Ectodermal cell (in vitro differentiated cells): Measurements from ENCODE around the gene P2RX1.

Source experiments
- H3K27ac ChIP-seq: 2 replicates; pipeline ENCODE4 v1.7.0; 2013; ENCODE audit warnings: mild to moderate bottlenecking, low read depth, low read length; ENCODE audit not compliant: insufficient read depth, poor library complexity, severe bottlenecking
- H3K27me3 ChIP-seq: 2 replicates; pipeline ENCODE4 v1.7.0; 2013; ENCODE audit warnings: mild to moderate bottlenecking, low read length; ENCODE audit not compliant: insufficient read depth, control insufficient read depth, poor library complexity, severe bottlenecking
- H3K36me3 ChIP-seq: one replicate; pipeline ENCODE4 v1.7.0; 2013; ENCODE audit warnings: low read length; ENCODE audit not compliant: control insufficient read depth, insufficient read depth
- H3K4me1 ChIP-seq: one replicate; pipeline ENCODE4 v1.7.0; 2013; ENCODE audit warnings: low read length; ENCODE audit not compliant: control insufficient read depth, insufficient read depth
- H3K4me3 ChIP-seq: 2 replicates; pipeline ENCODE4 v1.7.0; 2013; ENCODE audit warnings: low read depth, low read length, control low read depth; ENCODE audit not compliant: insufficient read depth
- H3K9me3 ChIP-seq: 2 replicates; pipeline ENCODE4 v1.7.0; 2013; ENCODE audit warnings: mild to moderate bottlenecking, low read length, moderate library complexity; ENCODE audit not compliant: control insufficient read depth
- WGBS, 2 experiments: methylation state at CpG; one replicate each; pipeline ENCODE4 v1.1.7; 2013; ENCODE audit warnings: missing lambda C conversion rate in 2 of 2; 5-methylcytosine and 5-hydroxymethylcytosine counted together

Gene P2RX1

DNA sequence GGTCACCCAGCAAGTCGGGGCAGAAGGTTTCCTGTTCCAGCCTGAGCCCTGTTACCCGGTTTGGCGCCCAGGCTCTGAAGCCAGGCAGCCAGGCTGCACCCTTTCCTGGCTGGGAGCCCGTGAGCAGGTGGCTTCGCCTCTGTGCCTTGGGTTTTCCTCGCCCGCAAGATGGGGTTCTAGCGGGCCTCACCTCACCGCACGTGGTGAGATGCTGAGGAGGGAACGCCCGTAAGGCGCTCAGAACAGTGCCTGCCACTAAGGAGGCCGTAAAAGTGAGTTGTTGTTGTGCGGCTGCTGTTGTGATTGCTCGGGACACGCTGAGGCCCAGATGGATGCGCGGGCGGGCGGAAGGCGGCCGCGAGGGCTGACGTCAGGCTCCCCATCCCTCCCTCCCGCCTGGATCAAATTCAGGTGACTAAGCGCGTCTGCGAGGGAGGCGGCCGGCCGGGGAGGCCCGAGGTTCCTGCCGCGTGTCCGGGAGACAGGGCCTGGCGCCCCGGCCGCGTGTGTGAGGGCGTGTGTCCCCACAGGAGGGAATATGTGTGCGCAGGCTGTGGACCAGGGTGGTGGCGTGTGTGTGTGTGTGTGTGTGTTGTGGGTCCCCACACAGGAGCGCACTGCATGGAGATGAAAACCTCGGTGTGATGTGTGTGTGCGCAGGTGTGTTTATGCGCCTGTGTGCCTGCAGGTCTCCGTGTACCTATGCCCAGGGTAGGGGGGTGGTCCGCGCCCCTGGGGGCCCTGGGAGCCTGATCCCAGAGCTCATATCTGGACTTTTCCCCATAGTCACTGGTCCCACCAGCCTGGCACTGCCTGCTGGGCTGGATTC, 27.7 kb downstream of the P2RX1 start:
- no peaks in the 10 kb centered on the region for H3K9me3 ChIP-seq

DNA sequence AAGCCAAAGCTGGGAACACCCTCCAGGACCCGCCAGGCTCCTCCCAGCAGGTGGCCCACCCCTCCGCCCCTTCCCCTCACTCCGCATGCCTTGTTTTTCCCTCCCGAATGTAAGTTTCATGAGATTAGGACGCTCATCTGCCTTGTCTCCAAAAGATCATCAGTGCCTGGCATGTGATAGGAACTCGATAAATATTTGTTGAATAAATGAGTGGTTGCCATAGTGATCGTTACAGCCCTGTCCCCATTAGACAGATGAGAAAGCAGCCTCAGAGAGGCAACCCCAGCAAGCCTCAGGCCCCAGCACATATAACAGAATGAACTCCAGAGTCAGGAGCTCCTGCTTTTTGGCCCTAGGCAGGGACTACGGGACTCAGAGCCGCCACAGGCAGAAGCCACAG, 28.5 kb downstream of the P2RX1 start:
- 82 to 83% methylated on average over 9 of the region's 9 CpGs for WGBS, 2 experiments
- H3K27me3 ChIP-seq: peaks cover 14% of the 10 kb centered on the region
- no peaks in the 10 kb centered on the region for H3K36me3 ChIP-seq
- no peak overlapping the region for H3K27ac ChIP-seq
- H3K9me3 ChIP-seq: no peaks in the 10 kb centered on the region
- H3K4me1 ChIP-seq: peaks cover 5% of the 10 kb centered on the region
- no peak overlapping the region for H3K4me3 ChIP-seq

More for the DNA sequence above, 27.7 kb downstream of the P2RX1 start:
- no peak overlapping the region for H3K4me3 ChIP-seq
- H3K27me3 ChIP-seq: peaks cover 14% of the 10 kb centered on the region
- 62 to 64% methylated on average over 50 of the region's 50 CpGs for WGBS, 2 experiments
- H3K36me3 ChIP-seq: no peaks in the 10 kb centered on the region
- peaks cover 5% of the 10 kb centered on the region for H3K4me1 ChIP-seq
- H3K27ac ChIP-seq: no peak overlapping the region

DNA sequence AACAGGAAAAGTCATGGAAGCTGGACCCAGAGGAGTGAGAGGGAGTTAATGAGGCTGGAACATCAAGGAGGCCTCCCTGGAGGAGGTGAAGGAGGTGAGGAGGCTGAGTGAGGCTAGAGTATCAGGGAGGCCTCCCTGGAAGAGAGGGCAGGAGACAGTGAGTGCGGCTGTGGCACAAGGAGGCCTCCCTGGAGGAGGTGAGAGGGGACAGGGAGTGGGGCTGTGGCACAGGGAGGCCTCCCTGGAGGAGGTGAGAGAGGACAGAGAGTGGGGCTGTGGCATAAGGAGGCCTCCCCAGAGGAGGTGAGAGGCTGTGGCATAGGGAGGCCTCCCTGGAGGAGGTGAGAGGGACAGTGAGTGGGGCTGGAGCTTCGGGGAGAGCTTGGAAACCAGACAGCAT, 28.9 kb downstream of the P2RX1 start:
- Histone ChIP-seq H3K4me3 (no peak overlapping the region), H3K9me3 (no peaks in the 10 kb centered on the region), H3K4me1 (peaks cover 5% of the 10 kb centered on the region), H3K36me3 (no peaks in the 10 kb centered on the region), H3K27me3 (peaks cover 11% of the 10 kb centered on the region), H3K27ac (no peak overlapping the region)
- WGBS, 2 experiments: 84 to 87% methylated on average over 2 of the region's 2 CpGs

DNA sequence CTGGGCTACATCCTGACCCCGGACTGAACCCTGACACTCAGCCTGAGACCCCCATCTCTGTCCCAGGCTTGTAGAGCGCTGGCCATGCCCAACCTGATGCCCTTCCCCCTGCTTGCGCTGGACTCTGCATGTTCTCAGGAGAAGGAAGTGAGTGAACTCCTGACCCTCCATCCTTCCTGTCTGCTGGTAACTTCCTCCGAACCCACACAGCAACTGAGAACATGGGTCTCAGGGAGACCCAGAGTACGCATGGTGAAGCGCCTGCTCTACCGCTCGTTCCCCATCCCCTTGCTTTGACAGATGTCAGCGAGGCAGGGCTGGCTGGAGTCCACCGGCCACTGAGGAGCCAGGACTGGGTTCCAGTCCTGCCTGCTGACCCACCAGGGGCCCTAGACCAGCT, 29.5 kb downstream of the P2RX1 start:
- no peak overlapping the region for H3K4me3 ChIP-seq
- H3K27me3 ChIP-seq: peaks cover 4% of the 10 kb centered on the region
- WGBS, 2 experiments: 93 to 94% methylated on average over 10 of the region's 10 CpGs

DNA sequence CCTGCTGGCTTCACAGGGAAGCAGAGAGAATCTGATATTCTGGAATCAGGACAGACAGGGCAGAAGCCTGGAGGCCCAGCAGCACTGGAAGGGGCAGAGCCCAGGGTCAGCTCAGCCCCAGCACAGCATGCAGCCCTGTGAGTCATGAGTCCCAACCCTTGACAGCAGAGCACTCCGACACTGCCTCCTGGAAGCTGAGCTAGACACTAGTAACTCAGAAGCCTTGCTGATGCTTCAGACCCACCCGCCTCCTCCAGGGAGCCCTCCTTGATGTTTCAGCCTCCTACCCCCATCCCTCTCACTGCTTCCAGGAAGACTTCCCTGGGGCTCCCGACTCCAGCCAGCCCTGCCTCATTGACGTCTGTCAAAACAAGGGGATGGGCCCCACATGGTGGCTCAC, 30.3 kb downstream of the P2RX1 start:
- no peak overlapping the region for H3K27ac ChIP-seq

More for the DNA sequence above, 29.5 kb downstream of the P2RX1 start:
- H3K9me3 ChIP-seq: no peaks in the 10 kb centered on the region
- no peak overlapping the region for H3K27ac ChIP-seq
- no peaks in the 10 kb centered on the region for H3K36me3 ChIP-seq
- H3K4me1 ChIP-seq: peaks cover 3% of the 10 kb centered on the region

DNA sequence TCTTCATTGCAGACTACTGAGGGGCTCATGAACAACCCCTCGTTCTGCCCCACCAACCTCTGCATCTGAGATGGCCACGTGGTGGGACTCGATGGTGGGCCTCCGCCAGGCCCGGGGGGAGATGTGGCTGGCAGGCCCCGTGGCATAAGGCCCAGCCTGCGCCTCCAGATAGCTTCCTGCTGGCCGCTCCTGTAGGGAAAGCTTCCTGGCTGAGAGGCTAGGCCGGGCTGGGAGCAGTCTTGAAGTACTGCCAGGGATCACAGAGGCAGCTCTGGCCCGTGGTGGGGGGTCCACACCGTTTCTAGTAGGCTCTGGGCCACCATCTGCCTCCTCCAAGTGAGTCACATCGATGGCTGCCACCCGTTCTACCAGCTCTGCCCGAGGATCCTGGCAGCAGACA, 31.0 kb downstream of the P2RX1 start:
- Histone ChIP-seq H3K36me3 (no peaks in the 10 kb centered on the region), H3K4me3 (no peak overlapping the region), H3K27ac (no peak overlapping the region), H3K4me1 (no peaks in the 10 kb centered on the region), H3K9me3 (no peaks in the 10 kb centered on the region), H3K27me3 (no peaks in the 10 kb centered on the region)
- WGBS, 2 experiments: 94 to 95% methylated on average over 14 of the region's 14 CpGs

More for the DNA sequence above, 30.3 kb downstream of the P2RX1 start:
- Histone ChIP-seq H3K4me1 (no peaks in the 10 kb centered on the region), H3K36me3 (no peaks in the 10 kb centered on the region), H3K4me3 (no peak overlapping the region), H3K27me3 (no peaks in the 10 kb centered on the region), H3K9me3 (no peaks in the 10 kb centered on the region)
- 75 to 78% methylated on average over 4 of the region's 4 CpGs for WGBS, 2 experiments

DNA sequence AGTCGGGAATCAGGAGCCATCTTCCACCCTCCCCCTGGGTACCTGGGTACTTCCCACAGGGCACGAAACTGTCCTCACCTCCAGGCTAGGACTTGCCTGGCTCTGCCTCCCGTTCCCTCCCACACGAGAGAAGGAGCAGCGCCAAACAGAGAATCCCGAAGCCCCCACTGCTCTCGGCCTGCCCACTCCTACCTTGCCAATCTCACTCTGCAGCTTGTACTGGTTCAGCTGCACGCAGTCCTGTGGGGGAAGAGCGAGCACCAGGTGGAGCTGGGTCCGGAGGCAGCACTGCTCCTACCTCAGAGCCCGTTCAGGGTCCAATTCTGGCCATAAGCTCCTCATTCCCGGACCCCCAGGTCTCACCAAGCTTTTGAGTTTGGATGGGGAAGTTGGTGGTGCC, 32.1 kb downstream of the P2RX1 start:
- Histone ChIP-seq H3K9me3 (no peaks in the 10 kb centered on the region), H3K27ac (no peak overlapping the region), H3K4me1 (peaks cover 10% of the 10 kb centered on the region), H3K27me3 (no peaks in the 10 kb centered on the region), H3K36me3 (no peaks in the 10 kb centered on the region), H3K4me3 (no peak overlapping the region)
- WGBS, 2 experiments: 87 to 88% methylated on average over 12 of the region's 12 CpGs

DNA sequence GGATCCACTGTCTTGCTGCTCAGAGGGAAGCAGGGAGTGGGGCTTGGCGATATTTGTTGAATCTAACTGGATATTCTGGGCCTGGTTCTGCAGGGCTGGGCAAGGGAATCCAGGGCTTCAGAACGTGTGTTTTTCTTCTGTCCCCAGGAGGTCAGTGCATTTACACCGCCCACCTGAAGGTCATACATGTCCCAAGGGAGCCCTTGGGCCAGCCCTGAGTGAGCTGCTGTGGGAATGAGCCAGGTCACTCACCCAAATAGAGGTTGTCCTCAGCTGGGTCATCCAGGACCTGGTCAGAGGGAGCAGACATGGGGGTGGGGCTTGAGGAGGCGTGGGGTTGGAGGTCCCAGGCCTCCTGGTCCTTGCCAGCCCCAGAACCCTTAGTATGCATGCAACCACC, 34.0 kb downstream of the P2RX1 start:
- WGBS, 2 experiments: 88 to 89% methylated on average over 4 of the region's 4 CpGs
- H3K27me3 ChIP-seq: no peaks in the 10 kb centered on the region

DNA sequence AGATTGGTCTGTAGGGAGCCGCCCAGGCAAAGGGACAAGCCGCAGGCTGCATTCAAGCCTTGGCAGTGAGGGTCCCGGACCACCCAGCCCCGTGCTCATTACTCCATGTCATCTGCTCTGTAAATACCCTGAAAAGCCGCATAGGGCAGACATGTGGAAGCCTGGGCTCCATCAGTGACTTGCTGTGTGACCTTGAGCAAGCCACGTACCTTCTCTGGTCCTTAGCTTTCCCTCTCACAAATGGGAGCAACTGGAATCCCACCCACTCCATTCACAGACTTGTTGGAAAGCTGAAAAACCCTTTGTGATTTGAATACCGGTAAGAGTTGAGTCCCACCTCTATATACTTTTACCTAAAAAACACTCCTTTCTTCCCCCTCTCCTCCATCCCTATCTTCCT, 35.3 kb downstream of the P2RX1 start:
- H3K36me3 ChIP-seq: no peaks in the 10 kb centered on the region
- H3K27me3 ChIP-seq: no peaks in the 10 kb centered on the region
- H3K4me3 ChIP-seq: no peak overlapping the region
- no peaks in the 10 kb centered on the region for H3K9me3 ChIP-seq
- no peak overlapping the region for H3K27ac ChIP-seq
- WGBS, 2 experiments: 94 to 95% methylated on average over 7 of the region's 7 CpGs
- H3K4me1 ChIP-seq: peaks cover 12% of the 10 kb centered on the region

More for the DNA sequence above, 34.0 kb downstream of the P2RX1 start:
- no peak overlapping the region for H3K27ac ChIP-seq
- no peak overlapping the region for H3K4me3 ChIP-seq
- no peaks in the 10 kb centered on the region for H3K9me3 ChIP-seq
- no peaks in the 10 kb centered on the region for H3K36me3 ChIP-seq
- H3K4me1 ChIP-seq: peaks cover 12% of the 10 kb centered on the region

DNA sequence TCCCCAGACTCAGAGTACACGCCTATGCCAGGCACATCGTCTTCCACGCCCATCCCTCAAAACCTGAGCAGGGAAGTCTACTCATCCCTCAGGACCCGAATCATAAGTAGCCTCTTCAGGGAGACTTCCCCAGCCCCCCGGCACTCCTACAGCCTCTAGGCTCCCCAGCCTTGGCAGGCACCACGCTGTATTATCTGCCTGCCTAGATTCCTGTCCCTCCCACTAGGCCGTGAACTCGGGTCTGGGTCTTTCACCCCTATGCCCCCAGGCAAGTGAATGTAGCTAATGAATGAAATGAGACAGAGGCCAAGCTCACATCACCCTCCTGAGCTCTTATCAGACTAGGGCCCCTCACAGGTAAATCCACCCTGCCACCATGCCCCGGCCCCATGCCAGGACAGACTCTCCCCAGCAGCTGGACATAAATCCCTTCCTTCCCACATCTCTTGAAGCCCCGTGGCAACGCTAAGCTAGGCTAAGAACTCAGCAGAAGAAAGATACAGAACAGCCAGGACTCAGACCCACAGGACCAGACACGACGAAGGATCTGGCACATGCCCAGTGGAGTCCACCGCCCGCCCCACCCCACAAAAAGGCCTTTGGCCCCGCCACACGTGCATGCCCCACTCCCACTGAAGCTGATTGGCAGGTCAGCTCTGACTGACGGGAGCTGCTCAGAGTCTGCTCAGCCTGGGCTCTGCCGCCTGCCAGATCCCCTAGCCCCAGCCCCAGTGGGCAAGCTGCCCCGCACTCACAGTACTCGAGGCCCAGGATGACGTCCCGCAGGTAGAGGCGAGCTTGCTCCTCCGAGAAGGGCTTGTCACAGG, 36.5 kb downstream of the P2RX1 start:
- H3K27ac ChIP-seq: peak overlapping the region; percentile 68
- no peaks in the 10 kb centered on the region for H3K9me3 ChIP-seq
- H3K4me1 ChIP-seq: peaks cover 12% of the 10 kb centered on the region
- H3K4me3 ChIP-seq: no peak overlapping the region
- no peaks in the 10 kb centered on the region for H3K36me3 ChIP-seq
- WGBS, 2 experiments: 80 to 82% methylated on average over 25 of the region's 25 CpGs
- H3K27me3 ChIP-seq: no peaks in the 10 kb centered on the region
